Measurements from ENCODE around the gene MIGA1. TPM values are rescaled to one million over a fixed set of nuclear protein-coding genes. Genes with fewer than 3 reads are reported as not detected.

Gene MIGA1
- total and polyA plus RNA-seq, 9 of the 15 experiments (the other 6 are each of a cell fraction or from before 2014, with no cell fraction given) = 1.6 to 5.1 (median 2.9) TPM

GRCh38 chr1:77828098-77828497, 48.6 kb downstream of the MIGA1 start:
- 94% methylated on average over 1 of the region's 1 CpG for WGBS (ENCODE audit: insufficient coverage, low coverage, missing lambda C conversion rate)
- POLR2A ChIA-PET = interaction anchor here (0.7 to 1.4 kb wide), 2 partner anchors 11 to 69 kb away, joined by 3 read pairs; no protein-coding TSS in a partner anchor
- Histone ChIP-seq H3K4me2 (ENCODE audit: insufficient read depth, low read length) (no peak overlapping the region), H3K27me3 (ENCODE audit: control insufficient read depth in 2 of 2, insufficient read depth in 2 of 2, low read length in 2 of 2) (no peaks in the 10 kb centered on the region), H3K36me3 (ENCODE audit: control insufficient read depth, insufficient read depth, low read length) (peaks cover 3% of the 10 kb centered on the region; the same call in 1 of the 3 replicates), H3K79me2 (ENCODE audit: control insufficient read depth, insufficient read depth, low read length) (no peaks in the 10 kb centered on the region), H3K9ac (ENCODE audit: insufficient read depth in 1 of 2, low read depth in 2 of 2, low read length in 2 of 2) (no peak overlapping the region), H3K27ac (ENCODE audit: extremely low read depth, low read depth, low read length) (no peak overlapping the region), H3K4me1 (replicated peaks in 1 of 2; ENCODE audit: control insufficient read depth in 2 of 2, insufficient read depth in 2 of 2, low read length in 2 of 2) (peaks cover 0 to 13% of the 10 kb centered on the region in 2 experiments; a peak in 3 of 5 replicates), H3K9me1 (ENCODE audit: control insufficient read depth, insufficient read depth, low read length) (no peaks in the 10 kb centered on the region), H3K4me3 (no peak overlapping the region), H4K20me1 (replicated peaks; ENCODE audit: control insufficient read depth, insufficient read depth, low read length) (no peaks in the 10 kb centered on the region), H2AFZ (ENCODE audit: low read depth, low read length) (no peak overlapping the region), H3K9me3 (replicated peaks; ENCODE audit: control insufficient read depth, insufficient read depth, low read depth, low read length) (no peaks in the 10 kb centered on the region)
- DNase-seq (ENCODE audit: extremely low read depth in 1 of 4, low spot score in 3 of 4) = no peak
- in situ Hi-C loops (cut with MboI) (no loop called here), intact Hi-C loops (cut with micrococcal nuclease) (no loop called here)
- FAIRE-seq = no peak
- BruUV-seq (replicated peaks) = no TSS peak
- ATAC-seq = no peak
- CTCF ChIA-PET (ENCODE audit: low intra/inter-chr PET ratio) = no interaction called here
- TF ChIP-seq SMARCB1 (IDR thresholded peaks at IDR 0.05; ENCODE audit: insufficient read length, low read depth) = no peak
- TF ChIP-seq ZNF124 (CRISPR knock-in tag; IDR thresholded peaks at IDR 0.05) = no peak
- no peak for TF ChIP-seq TFAM (CRISPR knock-in tag; conservative IDR thresholded peaks at IDR 0.05)
- TF ChIP-seq HDAC6 (IDR thresholded peaks at IDR 0.05; ENCODE audit: low read depth, low read length) = no peak
- TF ChIP-seq, protein P1, sequence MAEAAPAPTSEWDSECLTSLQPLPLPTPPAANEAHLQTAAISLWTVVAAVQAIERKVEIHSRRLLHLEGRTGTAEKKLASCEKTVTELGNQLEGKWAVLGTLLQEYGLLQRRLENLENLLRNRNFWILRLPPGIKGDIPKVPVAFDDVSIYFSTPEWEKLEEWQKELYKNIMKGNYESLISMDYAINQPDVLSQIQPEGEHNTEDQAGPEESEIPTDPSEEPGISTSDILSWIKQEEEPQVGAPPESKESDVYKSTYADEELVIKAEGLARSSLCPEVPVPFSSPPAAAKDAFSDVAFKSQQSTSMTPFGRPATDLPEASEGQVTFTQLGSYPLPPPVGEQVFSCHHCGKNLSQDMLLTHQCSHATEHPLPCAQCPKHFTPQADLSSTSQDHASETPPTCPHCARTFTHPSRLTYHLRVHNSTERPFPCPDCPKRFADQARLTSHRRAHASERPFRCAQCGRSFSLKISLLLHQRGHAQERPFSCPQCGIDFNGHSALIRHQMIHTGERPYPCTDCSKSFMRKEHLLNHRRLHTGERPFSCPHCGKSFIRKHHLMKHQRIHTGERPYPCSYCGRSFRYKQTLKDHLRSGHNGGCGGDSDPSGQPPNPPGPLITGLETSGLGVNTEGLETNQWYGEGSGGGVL (CRISPR knock-in tag; IDR thresholded peaks at IDR 0.05) = no peak
- TF ChIP-seq ZNF644 (tag; IDR thresholded peaks at IDR 0.05; ENCODE audit: low read depth) = no peak
- no peak for TF ChIP-seq ZNF766 (CRISPR knock-in tag; conservative IDR thresholded peaks at IDR 0.05)
- TF ChIP-seq NFYB (IDR thresholded peaks at IDR 0.05; ENCODE audit: extremely low read depth, insufficient read length) = no peak
- TF ChIP-seq PRMT5 (CRISPR knock-in tag; IDR thresholded peaks at IDR 0.05) = no peak
- TF ChIP-seq IRF2 (CRISPR knock-in tag; IDR thresholded peaks at IDR 0.05) = no peak
- TF ChIP-seq CHD1 (IDR thresholded peaks at IDR 0.05; ENCODE audit: low read length) = no peak
- TF ChIP-seq ZHX1 (conservative IDR thresholded peaks at IDR 0.05; ENCODE audit: low read length) = no peak
- no peak for TF ChIP-seq SIN3A (IDR thresholded peaks at IDR 0.05; ENCODE audit: borderline replicate concordance in 2 of 2, control insufficient read depth in 1 of 2, low read depth in 2 of 2, low read length in 2 of 2)
- TF ChIP-seq NUFIP1 (IDR thresholded peaks at IDR 0.05; ENCODE audit: partially characterized antibody) = no peak
- TF ChIP-seq ZNF507 (tag; conservative IDR thresholded peaks at IDR 0.05) = no peak
- TF ChIP-seq KDM1A (IDR thresholded peaks at IDR 0.05) = no peak

All from K562 (cell line).